Breast epithelium (tissue), 3 donors: ENCODE measurements around the gene DLG4.

Experiments used
- POLR2A ChIP-seq: fragments of 450-650 bp; IDR thresholded peaks from one replicate; pipeline ENCODE4 v1.6.1; 2016; ENCODE audit warnings: antibody characterized with exemption, mild to moderate bottlenecking, moderate library complexity
- POLR2AphosphoS5 ChIP-seq, 3 donors: sonication (generic); formaldehyde crosslinking; IDR thresholded peaks; one replicate each; pipeline ENCODE4 v1.6.1; 2017; ENCODE audit warnings: antibody characterized with exemption in 3 of 3
- TF ChIP-seq, protein P1 (sequence below), 3 donors: fragments of 450-650 bp; IDR thresholded peaks; one replicate each; pipeline ENCODE4 v1.5.1; 2016 to 2017; ENCODE audit warnings: antibody characterized with exemption in 3 of 3, mild to moderate bottlenecking in 3 of 3, moderate library complexity in 3 of 3

DNA sequence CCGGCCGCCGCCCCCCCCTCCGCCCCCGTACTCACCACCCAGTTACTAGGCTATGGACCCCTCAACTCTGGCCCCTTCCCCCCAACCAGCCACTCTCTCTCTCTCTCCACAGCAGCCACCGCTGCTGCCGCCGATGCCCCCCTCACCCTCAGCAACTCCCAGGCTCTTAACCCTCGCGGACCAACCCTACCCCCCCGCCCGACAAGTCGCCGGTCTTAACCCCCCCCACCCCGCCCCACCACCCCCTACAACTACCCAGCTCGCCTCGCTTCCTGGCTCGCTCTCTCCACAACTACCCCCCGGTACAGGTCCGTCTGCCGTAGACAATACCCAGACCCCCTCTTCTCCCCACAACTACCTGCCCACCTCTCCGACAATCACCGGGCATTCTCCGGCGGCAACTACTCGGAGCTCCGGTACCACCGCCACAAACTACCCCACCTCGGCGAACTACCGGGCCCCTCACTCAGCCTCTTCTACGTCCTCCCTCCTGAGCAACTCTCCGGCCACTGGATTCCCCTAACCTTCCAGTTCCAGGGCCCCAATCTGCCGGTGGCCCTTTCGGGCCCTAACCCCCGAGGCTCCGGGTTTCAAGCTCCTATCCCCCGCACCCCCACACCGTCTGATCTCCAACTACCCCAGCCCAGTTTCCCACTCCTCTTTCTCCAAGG is 18.9 kb upstream of the DLG4 start:
- TF ChIP-seq POLR2AphosphoS5 (IDR thresholded peaks at IDR 0.05) = no peak
- TF ChIP-seq, protein P1, sequence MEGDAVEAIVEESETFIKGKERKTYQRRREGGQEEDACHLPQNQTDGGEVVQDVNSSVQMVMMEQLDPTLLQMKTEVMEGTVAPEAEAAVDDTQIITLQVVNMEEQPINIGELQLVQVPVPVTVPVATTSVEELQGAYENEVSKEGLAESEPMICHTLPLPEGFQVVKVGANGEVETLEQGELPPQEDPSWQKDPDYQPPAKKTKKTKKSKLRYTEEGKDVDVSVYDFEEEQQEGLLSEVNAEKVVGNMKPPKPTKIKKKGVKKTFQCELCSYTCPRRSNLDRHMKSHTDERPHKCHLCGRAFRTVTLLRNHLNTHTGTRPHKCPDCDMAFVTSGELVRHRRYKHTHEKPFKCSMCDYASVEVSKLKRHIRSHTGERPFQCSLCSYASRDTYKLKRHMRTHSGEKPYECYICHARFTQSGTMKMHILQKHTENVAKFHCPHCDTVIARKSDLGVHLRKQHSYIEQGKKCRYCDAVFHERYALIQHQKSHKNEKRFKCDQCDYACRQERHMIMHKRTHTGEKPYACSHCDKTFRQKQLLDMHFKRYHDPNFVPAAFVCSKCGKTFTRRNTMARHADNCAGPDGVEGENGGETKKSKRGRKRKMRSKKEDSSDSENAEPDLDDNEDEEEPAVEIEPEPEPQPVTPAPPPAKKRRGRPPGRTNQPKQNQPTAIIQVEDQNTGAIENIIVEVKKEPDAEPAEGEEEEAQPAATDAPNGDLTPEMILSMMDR (IDR thresholded peaks at IDR 0.05) = no peak
- TF ChIP-seq POLR2A = no peak
